Measurements from ENCODE around the gene STRN4.
A peak's percentile ranks its signal among the peaks of the same experiment; 100 is the strongest.
"Not testable (repeated sequence)": the region's sequence is repeated elsewhere in the genome, so short reads cannot be mapped to it uniquely, and the experiment has no call there.

Gene STRN4

GRCh38 chr19:46772170-46773017 lies 26.1 kb upstream of the STRN4 start:
- no peak for DNase-seq

GRCh38 chr19:46768746-46769145 lies 22.5 kb upstream of the STRN4 start:
- DNase-seq: not testable (repeated sequence)

GRCh38 chr19:46766569-46767317 lies 20.5 kb upstream of the STRN4 start:
- peak; percentile 4 for DNase-seq

- DNase-seq: no peak
These were observed 18.6 kb upstream of the STRN4 start for GRCh38 chr19:46764817-46765291.

GRCh38 chr19:46762245-46762890 lies 16.1 kb upstream of the STRN4 start:
- DNase-seq: no peak

GRCh38 chr19:46761418-46761831 lies 15.2 kb upstream of the STRN4 start:
- no peak for DNase-seq

- DNase-seq: not testable (repeated sequence)
These were observed 14.6 kb upstream of the STRN4 start for GRCh38 chr19:46760897-46761296.

- no peak for DNase-seq
These were observed 14.1 kb upstream of the STRN4 start for GRCh38 chr19:46760363-46760762.

GRCh38 chr19:46759817-46760333 lies 13.6 kb upstream of the STRN4 start:
- no peak for DNase-seq

- DNase-seq: no peak
These were observed 13.0 kb upstream of the STRN4 start for GRCh38 chr19:46759206-46759605.

GRCh38 chr19:46756544-46756888 lies 10.3 kb upstream of the STRN4 start:
- no peak for DNase-seq

GRCh38 chr19:46755853-46756543 lies 9.7 kb upstream of the STRN4 start:
- no peak for DNase-seq

GRCh38 chr19:46755077-46755852 lies 9.0 kb upstream of the STRN4 start:
- no peak for DNase-seq

GRCh38 chr19:46753420-46754155 lies 7.3 kb upstream of the STRN4 start:
- peak; percentile 86 for DNase-seq

GRCh38 chr19:46748325-46749109 lies 2.3 kb upstream of the STRN4 start:
- peak; percentile 58 for DNase-seq

GRCh38 chr19:46745521-46746280 lies 549 bp downstream of the STRN4 start, which contains the start of gene FKRP:
Gene FKRP, plus strand, starts transcription at chr19:46746057. Its CDS starts 9,394 bp downstream, at chr19:46755451.
- no peak for DNase-seq

- DNase-seq: no peak
These were observed 1.2 kb downstream of the STRN4 start for GRCh38 chr19:46745030-46745429.

- no peak for DNase-seq
These were observed 2.1 kb downstream of the STRN4 start for GRCh38 chr19:46744005-46744691.

Measured in NCI-H1694 treated with DMSO at 0.1 percent for 48 hours (cell line).